Measurements from ENCODE around the gene LHFPL6.

LHFPL6 gene

DNA sequence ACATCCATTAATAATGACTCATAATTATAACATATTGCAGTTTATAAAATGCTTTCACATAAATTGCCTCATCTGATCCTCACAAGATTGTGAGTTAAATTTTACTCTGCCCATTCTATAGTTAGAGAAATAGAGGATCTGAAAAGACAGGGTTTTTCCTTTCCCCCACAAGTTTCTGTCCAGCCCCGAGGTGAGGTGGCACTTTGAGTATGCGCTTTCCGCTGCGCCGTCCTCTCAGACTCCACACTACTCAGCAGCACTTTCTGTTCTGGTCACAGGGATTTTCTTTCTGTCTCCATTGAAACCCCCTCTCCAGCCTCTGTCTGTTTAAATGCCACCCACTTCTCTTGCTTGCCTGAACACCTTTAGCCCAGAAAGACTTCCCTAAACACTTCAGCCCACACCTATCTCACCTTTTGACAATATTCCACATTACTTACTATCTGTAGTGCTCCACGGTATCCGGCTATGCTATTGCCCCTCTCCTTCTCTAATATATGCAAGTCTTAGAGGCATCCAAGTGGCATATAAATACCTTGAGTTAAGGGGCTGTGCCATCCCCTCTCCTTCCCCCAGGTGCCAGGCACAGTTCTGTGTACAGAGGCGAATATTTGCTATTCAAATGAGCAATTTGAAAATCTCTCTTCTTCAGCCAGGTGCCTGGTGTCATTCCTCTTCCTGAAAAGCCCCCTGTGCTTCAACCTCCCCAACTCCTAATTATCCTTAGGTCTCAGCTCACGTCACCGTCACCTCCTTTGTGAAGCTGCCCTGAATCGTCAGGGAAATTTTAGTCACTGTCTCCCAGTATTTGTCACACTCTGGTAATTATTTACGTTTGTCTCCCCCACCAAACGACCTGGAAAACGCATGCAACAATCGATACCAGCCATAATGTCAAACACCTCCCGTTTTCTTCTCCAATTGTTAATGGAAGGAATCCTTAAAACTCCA, 296.1 kb downstream of the LHFPL6 start:
- no peak for DNase-seq (ENCODE audit: low read depth in 2 of 2)

DNA sequence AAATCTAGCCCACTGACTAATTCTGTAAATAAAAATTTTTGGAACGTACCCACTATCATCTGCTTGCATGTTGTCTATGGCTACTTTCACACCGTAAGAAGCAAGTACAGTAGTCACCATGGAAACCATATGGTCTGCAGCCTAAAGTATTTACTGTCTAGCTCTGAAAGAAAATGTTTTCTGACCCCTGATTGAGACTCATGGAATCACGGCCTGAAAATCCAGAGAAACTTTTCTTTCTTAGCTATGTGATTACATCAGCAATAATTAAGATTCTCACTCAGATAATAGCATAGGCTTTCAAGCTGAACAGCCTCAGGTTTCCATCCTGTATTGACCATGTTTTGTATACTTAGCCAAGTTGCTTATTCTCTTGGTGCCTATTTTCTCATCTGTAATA, 300.2 kb downstream of the LHFPL6 start:
- no peak for DNase-seq (ENCODE audit: low read depth in 2 of 2)

DNA sequence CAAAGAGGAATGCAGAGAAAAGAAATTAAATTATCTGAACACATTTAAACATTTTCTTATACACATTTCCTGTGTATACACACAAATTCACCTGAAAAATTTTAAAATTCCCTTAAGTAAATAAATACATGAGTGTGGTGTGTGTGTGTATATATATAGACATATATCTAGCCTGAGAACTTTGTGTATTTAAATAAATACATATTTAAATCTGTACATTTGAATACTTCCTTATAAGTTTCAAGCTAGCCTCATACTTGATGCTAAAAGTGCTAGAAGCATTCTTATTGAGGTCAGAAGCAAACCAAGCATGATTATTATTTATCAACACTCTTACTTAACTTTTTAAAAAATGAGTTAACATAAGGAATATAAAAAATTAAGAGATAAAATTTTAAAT, 304.0 kb downstream of the LHFPL6 start:
- DNase-seq (ENCODE audit: low read depth in 2 of 2), result no peak

GRCh38 chr13:39297664-39298171, 305.3 kb downstream of the LHFPL6 start:
- DNase-seq (ENCODE audit: low read depth in 2 of 2), result no peak

- DNase-seq (ENCODE audit: low read depth in 2 of 2), result no peak
These were observed 306.0 kb downstream of the LHFPL6 start for GRCh38 chr13:39297023-39297422.

DNA sequence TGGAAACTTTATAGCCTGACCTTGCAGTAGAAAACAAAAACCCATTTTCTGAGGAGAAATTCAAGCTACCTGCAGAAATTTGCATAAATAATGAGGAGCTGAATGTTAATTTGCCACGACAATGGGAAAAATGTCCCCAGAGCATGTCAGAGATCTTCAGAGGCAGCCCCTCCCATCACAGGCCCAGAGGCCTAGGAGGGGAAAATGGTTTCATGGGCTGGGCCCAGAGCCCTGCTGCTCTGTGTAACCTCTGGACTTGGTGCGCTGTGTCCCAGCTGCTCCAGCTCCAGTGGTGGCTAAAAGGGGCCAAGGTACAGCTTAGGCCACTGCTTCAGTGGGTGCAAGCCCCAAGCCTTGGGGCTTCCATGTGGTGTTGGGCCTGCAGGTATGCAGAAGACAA, 306.8 kb downstream of the LHFPL6 start:
- DNase-seq (ENCODE audit: low read depth in 2 of 2), result no peak

Measured in stimulated activated CD4-positive, alpha-beta T cell treated with anti-CD3 and anti-CD28 coated beads, Interleukin-1b, Interleukin-23, amount 100 ng/mL, for 1 hour (primary cell).